SK-MEL-5 (cell line): ENCODE measurements around the gene C16orf54. TPM values are rescaled to one million over a fixed set of nuclear protein-coding genes. Genes with fewer than 3 reads are reported as not detected.
"Not testable (repeated sequence)": the region's sequence is repeated elsewhere in the genome, so short reads cannot be mapped to it uniquely, and the experiment has no call there.

Source experiments
- DNase-seq: peaks from one replicate; pipeline ENCODE4 v3.0.0-alpha.2; 2016; ENCODE audit warnings: low read depth, low spot score
- in situ Hi-C: cut with HindIII; loops from 2 replicates; pipeline ENCODE4 v1.10.0; 2016; ENCODE audit warnings: low sequenced_read_pairs, high pct_unique_total_duplicates, low pct_unique_long_range_greater_than_20kb
- total RNA-seq: library from RNA; depleted of rRNA; stranded (reverse); fragments of >200 nt; shearing (Covaris generic); gene quantifications from 2 replicates; pipeline ENCODE4 v1.2.3, GENCODE V29; 2014

The C16orf54 gene
- total RNA-seq, 1 experiment from 2014 or later, result not detected

- DNase-seq, in situ Hi-C loops: not testable (repeated sequence)
These were observed 728 bp upstream of the C16orf54 start for GRCh38 chr16:29746518-29746917.

- no peak for DNase-seq
- in situ Hi-C loops, result no loop called here
These were observed 503 bp downstream of the C16orf54 start for GRCh38 chr16:29745121-29745852.

- in situ Hi-C loops, result no loop called here
These were observed 1.2 kb downstream of the C16orf54 start for GRCh38 chr16:29744541-29745101.

GRCh38 chr16:29743827-29744531, 1.8 kb downstream of the C16orf54 start:
- DNase-seq, result no peak
- in situ Hi-C loops, result no loop called here

More at GRCh38 chr16:29744541-29745101, 1.2 kb downstream of the C16orf54 start:
- DNase-seq, result no peak

GRCh38 chr16:29743475-29743826, 2.3 kb downstream of the C16orf54 start:
- no peak for DNase-seq
- in situ Hi-C loops, result no loop called here

- in situ Hi-C loops, result no loop called here
- no peak for DNase-seq
These were observed 3.0 kb downstream of the C16orf54 start for GRCh38 chr16:29742683-29743275.

- DNase-seq, in situ Hi-C loops: not testable (repeated sequence)
These were observed 5.2 kb downstream of the C16orf54 start for GRCh38 chr16:29740630-29741015.

- in situ Hi-C loops, DNase-seq: not testable (repeated sequence)
These were observed 5.7 kb downstream of the C16orf54 start for GRCh38 chr16:29739927-29740629.

GRCh38 chr16:29738514-29738913, 7.3 kb downstream of the C16orf54 start:
- in situ Hi-C loops, result no loop called here
- no peak for DNase-seq

GRCh38 chr16:29737713-29738112, 8.1 kb downstream of the C16orf54 start:
- DNase-seq, result no peak
- in situ Hi-C loops, result no loop called here

- in situ Hi-C loops, result no loop called here
These were observed 9.0 kb downstream of the C16orf54 start for GRCh38 chr16:29736764-29737163.

GRCh38 chr16:29736112-29736511, 9.7 kb downstream of the C16orf54 start:
- peak; percentile 12 for DNase-seq
- in situ Hi-C loops, result no loop called here

More at GRCh38 chr16:29736764-29737163, 9.0 kb downstream of the C16orf54 start:
- no peak for DNase-seq

GRCh38 chr16:29734786-29735185, 11.0 kb downstream of the C16orf54 start:
- DNase-seq, result no peak
- in situ Hi-C loops, result no loop called here

GRCh38 chr16:29731768-29732601, 13.8 kb downstream of the C16orf54 start:
- in situ Hi-C loops, DNase-seq: not testable (repeated sequence)

- no peak for DNase-seq
- in situ Hi-C loops, result no loop called here
These were observed 15.1 kb downstream of the C16orf54 start for GRCh38 chr16:29730649-29731048.

GRCh38 chr16:29729116-29729521, 16.7 kb downstream of the C16orf54 start:
- DNase-seq, result peak; percentile 85
- in situ Hi-C loops, result no loop called here

GRCh38 chr16:29727452-29727851, 18.3 kb downstream of the C16orf54 start:
- no peak for DNase-seq
- in situ Hi-C loops, result no loop called here
